ENCODE measurements around the gene BCAR3.
"Not testable (repeated sequence)": the region's sequence is repeated elsewhere in the genome, so short reads cannot be mapped to it uniquely, and the experiment has no call there.

Gene BCAR3

GRCh38 chr1:93593854-93594602 is 87.6 kb downstream of the BCAR3 start:
- no peak for DNase-seq

GRCh38 chr1:93592551-93592949 is 89.1 kb downstream of the BCAR3 start:
- no peak for DNase-seq

DNA sequence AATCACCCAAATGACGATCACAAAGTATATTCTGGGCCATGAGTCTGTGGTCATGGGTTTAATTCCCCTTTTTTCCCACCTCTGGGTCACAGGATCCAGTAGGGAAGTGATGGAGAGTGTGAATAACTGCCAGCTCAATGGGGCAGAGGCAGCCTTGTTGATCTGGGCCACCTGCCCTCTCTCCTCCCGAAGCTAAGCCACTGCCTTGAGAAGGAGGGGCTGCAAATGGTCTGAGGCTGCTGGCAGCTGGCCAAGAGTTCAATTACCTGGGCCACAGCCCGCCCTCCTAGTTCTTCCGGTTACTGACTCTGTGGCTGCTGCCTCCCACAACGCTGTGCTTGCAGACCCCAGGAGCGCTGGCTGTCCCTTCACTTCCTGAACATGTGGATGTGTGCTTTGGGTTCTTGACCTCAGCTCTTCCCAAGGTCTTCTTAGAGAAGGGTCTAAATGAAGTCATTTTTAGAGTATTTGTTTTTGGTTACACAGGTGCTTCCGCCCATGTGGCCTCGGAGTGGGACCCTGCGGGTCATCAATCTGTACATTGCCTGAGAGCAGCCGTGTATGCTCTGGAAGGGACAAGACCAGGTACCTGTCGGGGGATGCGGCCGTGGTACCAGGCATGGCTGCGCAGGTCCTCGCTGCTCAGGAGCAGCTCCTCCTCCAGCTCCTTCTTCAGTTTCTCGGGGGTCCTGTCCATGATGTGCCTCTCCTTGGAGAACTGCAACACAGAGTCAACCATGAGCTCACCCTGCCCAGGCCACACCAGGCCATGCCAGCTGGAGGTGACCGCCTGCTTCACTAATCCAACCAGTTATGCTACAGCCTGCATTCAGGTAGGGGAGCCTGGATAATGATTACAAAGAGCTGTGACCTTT is 89.7 kb downstream of the BCAR3 start:
- DNase-seq = no peak

DNA sequence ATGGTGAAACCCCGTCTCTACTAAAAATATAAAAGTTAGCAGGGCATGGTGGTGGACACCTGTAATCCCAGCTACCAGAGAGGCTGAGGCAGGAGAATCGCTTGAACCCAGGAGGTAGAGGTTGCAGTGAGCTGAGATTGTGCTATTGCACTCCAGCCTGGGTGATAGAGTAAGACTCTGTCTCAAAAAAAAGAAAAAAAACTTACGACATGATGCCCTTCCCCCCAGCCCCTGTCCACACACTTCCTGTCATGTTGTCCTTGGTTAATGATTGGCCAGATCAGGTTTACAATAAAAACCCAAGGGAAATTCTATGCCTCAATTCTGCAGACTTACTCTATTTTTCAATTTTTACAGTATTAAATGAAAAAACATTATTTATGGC is 90.4 kb downstream of the BCAR3 start:
- not testable (repeated sequence) for DNase-seq

DNA sequence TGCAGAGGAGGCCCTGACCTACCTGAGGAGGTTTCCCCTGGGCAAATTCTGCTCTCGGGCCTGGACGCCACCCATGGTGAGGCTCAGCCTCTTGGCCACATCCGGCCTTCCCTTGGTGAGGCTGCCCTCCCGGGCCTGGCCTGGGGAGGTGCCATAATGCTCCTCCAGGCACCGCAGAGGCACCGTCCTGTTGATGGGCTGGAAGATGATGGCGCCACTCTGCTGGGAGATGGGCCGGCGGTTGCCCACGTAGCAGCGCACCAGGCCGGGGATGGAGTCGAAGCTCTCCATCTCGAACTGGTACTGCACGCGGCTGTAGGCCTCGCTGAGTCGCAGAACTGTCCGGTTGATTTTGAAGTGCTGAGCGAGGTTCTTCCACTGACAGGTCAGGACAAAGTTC is 92.7 kb downstream of the BCAR3 start:
- DNase-seq = no peak

GRCh38 chr1:93588206-93588605 is 93.4 kb downstream of the BCAR3 start:
- DNase-seq = no peak

GRCh38 chr1:93587354-93587753 is 94.3 kb downstream of the BCAR3 start:
- DNase-seq = no peak

- DNase-seq = no peak
Measured at GRCh38 chr1:93585059-93585966, 96.3 kb downstream of the BCAR3 start.

DNA sequence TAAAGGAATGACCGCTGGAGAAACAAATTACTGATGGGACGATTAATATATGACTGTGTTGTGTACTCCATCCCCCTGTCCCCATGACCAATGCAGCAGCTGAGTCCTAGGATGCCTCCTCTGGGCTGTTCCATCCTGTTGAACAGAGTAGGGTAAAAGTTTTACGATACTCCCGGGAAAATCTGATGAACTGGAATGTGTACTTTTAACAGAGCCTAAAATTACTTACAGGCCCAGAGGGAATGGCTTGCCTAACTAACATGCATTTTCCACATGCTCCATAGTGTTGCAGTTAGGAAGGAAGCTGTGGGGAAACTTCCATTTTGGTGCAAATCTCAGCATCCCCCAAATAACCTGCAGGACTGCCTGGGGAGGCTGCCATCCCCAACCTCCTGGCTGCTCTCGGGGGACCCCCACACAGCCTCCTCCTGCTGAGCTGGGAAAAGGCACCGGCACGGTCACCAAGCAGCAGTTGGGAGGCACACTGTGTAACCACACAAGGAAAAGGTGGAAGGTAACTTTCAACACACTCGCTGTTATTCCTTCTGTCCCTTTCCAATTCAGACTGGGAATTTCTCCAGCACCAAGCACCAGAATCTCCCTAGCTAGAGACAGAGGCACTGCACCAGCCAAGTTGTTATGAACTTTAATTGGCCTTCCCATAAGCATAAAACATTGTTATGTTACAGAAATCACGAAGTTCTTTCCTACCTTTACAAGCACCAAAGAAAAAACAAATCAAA is 97.2 kb downstream of the BCAR3 start:
- no peak for DNase-seq

- no peak for DNase-seq
Measured at GRCh38 chr1:93581917-93582850, 99.5 kb downstream of the BCAR3 start.

GRCh38 chr1:93579891-93580290 is 101.7 kb downstream of the BCAR3 start:
- no peak for DNase-seq

GRCh38 chr1:93578911-93579825 is 102.5 kb downstream of the BCAR3 start:
- DNase-seq = no peak

DNA sequence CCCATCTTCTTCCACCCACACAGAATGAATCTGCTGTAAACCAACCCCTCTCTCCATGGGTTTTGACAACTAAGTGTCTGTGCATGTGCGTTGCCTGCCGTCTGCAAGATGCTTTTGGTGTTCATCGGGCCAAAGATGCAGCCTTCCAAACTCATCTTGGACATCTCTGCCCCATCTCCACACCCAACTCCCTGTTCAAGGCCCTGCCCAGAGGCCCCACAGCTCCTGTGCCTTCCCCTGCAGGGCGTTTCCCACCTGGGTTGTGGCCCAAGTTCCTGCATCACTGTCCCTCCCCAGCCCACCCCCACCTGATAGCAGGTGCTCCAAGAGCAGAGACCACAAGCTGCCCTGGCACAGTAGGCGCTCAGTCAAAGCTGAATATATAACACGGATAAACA is 103.2 kb downstream of the BCAR3 start:
- DNase-seq = no peak

GRCh38 chr1:93577536-93578432 is 103.9 kb downstream of the BCAR3 start:
- no peak for DNase-seq

DNA sequence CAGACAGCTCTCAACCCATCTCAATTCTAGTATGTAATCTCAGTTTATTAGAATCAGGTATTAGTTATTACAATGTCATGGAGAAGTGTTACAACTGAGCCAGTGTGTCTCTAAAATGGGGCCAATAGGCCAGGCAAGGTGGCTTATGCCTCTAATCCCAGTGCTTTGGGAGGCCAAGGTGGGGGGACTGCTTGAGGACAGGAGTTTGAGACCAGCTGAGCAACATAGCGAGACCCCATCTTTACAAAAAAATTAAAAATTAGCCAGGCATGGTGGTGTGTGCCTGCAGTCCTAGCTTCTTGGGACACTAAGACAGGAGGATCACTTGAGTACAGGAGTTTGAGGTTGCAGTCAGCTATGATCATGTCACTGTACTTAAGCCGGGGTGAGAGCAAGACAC is 104.9 kb downstream of the BCAR3 start:
- DNase-seq = no peak

DNA sequence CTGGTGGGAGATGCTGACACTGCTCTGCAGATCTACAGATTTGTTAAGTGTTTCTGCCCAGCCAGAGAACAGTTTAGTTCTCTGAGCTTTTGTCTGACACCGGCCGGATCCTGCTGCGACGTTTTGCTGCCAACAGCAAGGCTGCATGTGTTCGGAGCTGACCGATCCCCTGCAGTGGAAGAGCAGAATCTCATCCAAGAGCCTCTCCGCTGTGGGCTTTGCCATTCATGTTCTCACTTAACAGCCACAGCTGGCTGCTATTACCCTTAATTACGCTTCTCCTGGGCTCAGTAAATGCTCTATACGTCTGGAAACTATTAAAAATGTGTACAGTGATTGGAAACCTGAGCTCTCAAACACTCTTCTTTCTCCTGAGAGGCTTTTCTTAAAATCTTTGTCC is 105.3 kb downstream of the BCAR3 start:
- no peak for DNase-seq

DNA sequence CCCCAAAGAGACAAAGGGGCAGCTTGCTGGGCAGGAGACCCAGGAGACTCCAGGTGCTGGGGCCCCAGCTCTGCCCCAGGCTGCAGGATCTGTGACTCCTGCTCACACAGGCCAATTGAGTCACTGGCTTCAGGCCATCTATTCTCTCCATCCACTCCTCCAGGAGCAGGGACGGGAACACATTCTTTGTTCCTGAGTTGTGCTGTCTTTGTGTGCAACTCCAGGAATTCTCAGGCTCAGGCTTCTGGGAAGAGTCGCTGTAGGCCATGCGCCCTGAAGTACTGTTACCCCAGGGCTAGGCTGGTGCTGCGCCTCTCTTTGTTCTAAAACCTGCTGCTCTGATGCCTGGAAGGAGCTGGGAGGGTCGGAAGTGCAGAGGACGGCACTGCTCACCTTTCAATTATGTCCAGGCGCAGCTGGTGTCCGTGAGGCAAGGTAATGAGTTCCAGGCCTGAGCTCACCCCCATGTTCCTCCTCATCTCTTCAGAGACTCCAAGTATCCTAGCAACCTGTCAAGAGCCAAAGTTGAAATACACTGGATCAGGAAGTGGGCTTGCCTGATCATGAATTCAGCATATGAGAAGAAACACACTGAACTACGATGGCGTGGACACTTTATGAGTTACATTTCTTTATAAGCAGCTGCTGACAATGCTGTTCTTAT is 105.9 kb downstream of the BCAR3 start:
- no peak for DNase-seq

GRCh38 chr1:93574991-93575390 is 106.6 kb downstream of the BCAR3 start:
- DNase-seq = no peak

DNA sequence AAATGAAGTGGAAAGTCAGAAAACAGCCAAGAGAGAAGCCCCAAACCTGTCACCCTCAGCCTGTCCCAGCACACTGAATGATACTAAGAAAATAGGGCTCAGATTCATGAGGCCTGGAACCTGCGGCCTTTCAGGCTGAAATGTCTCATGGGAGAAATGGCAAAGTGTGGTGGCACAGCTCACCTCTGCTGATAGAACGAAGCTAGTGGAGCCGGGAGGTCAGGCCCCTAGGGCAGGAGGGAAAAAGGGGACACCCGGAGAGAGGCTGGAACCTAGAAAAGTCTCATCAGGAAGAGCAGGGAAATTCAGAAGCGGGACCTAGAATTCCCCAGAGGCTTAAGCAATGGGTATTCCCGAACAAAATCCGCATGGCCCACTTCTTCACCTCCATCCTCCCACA is 107.1 kb downstream of the BCAR3 start:
- no peak for DNase-seq
